ENCODE measurements around the gene SYN1. TPM values are rescaled to one million over a fixed set of nuclear protein-coding genes. Genes with fewer than 3 reads are reported as not detected.

Gene SYN1
- total and polyA plus RNA-seq, 8 donors, result 0.45 to 1.7 (median 1.5) TPM; not detected in 5

DNA sequence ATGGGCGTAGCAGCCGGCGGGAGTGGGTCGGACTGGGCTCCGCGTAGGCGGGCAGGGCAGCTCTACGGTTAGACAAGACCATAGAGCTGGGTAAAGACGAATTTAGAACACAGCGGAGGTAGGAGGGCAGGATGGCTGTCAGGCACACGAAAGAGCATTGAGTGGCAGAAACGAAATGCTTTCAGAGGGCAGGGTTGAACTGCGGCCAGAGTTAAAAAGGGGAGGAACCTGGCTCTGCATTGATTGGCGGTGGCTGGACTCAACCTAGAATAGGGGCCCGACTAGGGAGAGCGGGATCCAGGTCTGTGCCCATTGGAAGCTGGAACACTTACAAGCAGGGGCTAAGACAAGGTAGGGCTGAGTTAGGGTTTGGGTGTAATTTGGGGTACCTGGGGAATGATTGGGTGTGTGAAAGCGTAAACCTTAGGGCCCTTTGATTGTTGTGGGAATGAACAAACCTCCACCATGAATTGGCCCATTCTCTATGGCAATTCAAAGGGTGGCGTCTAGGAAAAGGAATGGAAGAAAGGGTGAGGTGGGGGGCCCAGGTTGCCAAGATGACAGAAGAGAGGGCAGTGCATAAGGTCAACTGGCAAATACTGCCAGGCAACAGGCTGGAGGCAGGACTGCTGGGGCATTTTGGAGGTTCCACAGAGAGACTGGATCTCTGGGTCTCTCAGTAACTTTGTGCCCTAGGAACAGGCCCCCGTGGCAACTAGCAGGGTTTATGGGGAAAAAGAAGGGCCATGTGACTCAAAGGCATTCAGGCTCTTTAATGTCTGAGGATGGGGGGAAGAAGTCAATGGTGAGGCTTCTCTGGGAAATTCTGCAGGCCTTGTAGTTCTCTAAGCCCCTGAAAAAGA, 31.6 kb upstream of the SYN1 start:
- Histone ChIP-seq H3K27ac (peak overlapping the region; percentile 73 to 94 (median 90)), H3K4me1 (peaks cover 0 to 25% (median 19%) of the 10 kb centered on the region in 4 donors), H3K36me3 (peaks cover 0 to 34% (median 33%) of the 10 kb centered on the region in 4 donors), H3K4me3 (peak overlapping the region; percentile 59 to 67 (median 62)), H3K27me3 (peaks cover 0 to 7% (median 0%) of the 10 kb centered on the region in 3 donors), H3K9me3 (no peaks in the 10 kb centered on the region)
- intact Hi-C loops (cut with DNase I; ENCODE audit: low total_unique reads), result no loop called here
- TF ChIP-seq EP300 (IDR thresholded peaks at IDR 0.05) (no peak), POLR2A (IDR thresholded peaks at IDR 0.05) (no peak), CTCF (IDR thresholded peaks at IDR 0.05) (no peak), POLR2AphosphoS5 (IDR thresholded peaks at IDR 0.05) (no peak)
- WGBS, 5 donors, result 8 to 49% (median 17%) methylated on average over 18 to 19 of the region's 19 CpGs
- no peak for DNase-seq

GRCh38 chrX:47650164-47651042, 30.7 kb upstream of the SYN1 start, which contains the start of gene ELK1:
TSS of gene ELK1 (minus strand) at chrX:47650563. CDS start at chrX:47641441, 9,122 bp downstream.
- whole genome bisulfite sequencing, 5 donors, result 0 to 66% (median 4%) methylated on average over 20 to 65 of the region's 65 CpGs
- H3K27ac ChIP-seq, result peak within 1 kb of the TSS; percentile 87 to 94 (median 90)
- H3K4me1 ChIP-seq, result peaks cover 0 to 25% (median 19%) of the 10 kb centered on the region in 4 donors
- intact Hi-C loops (cut with DNase I; ENCODE audit: low total_unique reads), result no loop called here
- peak within 1 kb of the TSS; percentile 59 to 67 (median 62) for H3K4me3 ChIP-seq
- TF ChIP-seq CTCF (IDR thresholded peaks at IDR 0.05), result no peak
- no peak for TF ChIP-seq EP300 (IDR thresholded peaks at IDR 0.05)
- no peak for TF ChIP-seq POLR2A (IDR thresholded peaks at IDR 0.05)
- peak; percentile 14 to 57 (median 40) for TF ChIP-seq POLR2AphosphoS5 (IDR thresholded peaks at IDR 0.05)
- peaks cover 0 to 7% (median 0%) of the 10 kb centered on the region in 3 donors for H3K27me3 ChIP-seq
- H3K36me3 ChIP-seq, result peaks cover 0 to 25% (median 25%) of the 10 kb centered on the region in 4 donors
- no peaks in the 10 kb centered on the region for H3K9me3 ChIP-seq
- DNase-seq, result peak; percentile 92 to 98

DNA sequence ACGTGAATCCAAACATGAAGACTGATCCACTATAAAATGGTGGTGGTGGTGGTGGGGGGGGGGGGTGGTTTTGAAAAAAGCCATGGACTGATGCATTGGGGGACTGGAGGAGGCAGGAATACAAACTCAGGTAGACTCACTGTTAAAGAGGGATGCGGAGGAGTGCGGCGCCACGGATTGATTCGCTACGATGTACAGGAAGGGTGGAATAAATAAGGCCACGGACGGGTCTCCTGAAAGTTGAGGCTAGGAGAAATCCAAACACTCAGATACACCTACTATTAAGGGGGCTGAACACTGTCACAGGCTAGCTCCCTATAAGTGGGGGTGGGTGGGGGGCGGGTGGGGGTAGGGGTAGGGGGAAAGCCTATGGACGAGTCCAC, 30.1 kb upstream of the SYN1 start:
- Histone ChIP-seq H3K4me1 (peaks cover 0 to 26% (median 19%) of the 10 kb centered on the region in 4 donors), H3K36me3 (peaks cover 0 to 20% (median 18%) of the 10 kb centered on the region in 4 donors), H3K27ac (peak overlapping the region; percentile 87 to 94 (median 90)), H3K27me3 (peaks cover 0 to 7% (median 0%) of the 10 kb centered on the region in 3 donors), H3K9me3 (no peaks in the 10 kb centered on the region), H3K4me3 (peak overlapping the region; percentile 59 to 67 (median 62))
- intact Hi-C loops (cut with DNase I; ENCODE audit: low total_unique reads), result no loop called here
- 0 to 45% (median 10%) methylated on average over 10 to 11 of the region's 11 CpGs for WGBS, 5 donors
- no peak for DNase-seq
- no peak for TF ChIP-seq EP300 (IDR thresholded peaks at IDR 0.05)
- no peak for TF ChIP-seq CTCF (IDR thresholded peaks at IDR 0.05)
- TF ChIP-seq POLR2A (IDR thresholded peaks at IDR 0.05), result no peak
- TF ChIP-seq POLR2AphosphoS5 (IDR thresholded peaks at IDR 0.05), result no peak

GRCh38 chrX:47649271-47649670, 29.6 kb upstream of the SYN1 start:
- WGBS, 5 donors, result 10 to 46% (median 17%) methylated on average over 8 of the region's 8 CpGs
- intact Hi-C loops (cut with DNase I; ENCODE audit: low total_unique reads), result no loop called here
- Histone ChIP-seq H3K4me1 (peaks cover 0 to 31% (median 19%) of the 10 kb centered on the region in 4 donors), H3K9me3 (no peaks in the 10 kb centered on the region), H3K4me3 (peak overlapping the region; percentile 59 to 67 (median 62)), H3K27me3 (peaks cover 0 to 7% (median 0%) of the 10 kb centered on the region in 3 donors), H3K36me3 (peaks cover 0 to 17% (median 15%) of the 10 kb centered on the region in 4 donors), H3K27ac (peak overlapping the region in 1 of 5 donors; percentile 90)
- no peak for TF ChIP-seq EP300 (IDR thresholded peaks at IDR 0.05)
- no peak for TF ChIP-seq POLR2A (IDR thresholded peaks at IDR 0.05)
- TF ChIP-seq CTCF (IDR thresholded peaks at IDR 0.05), result no peak
- no peak for DNase-seq
